ENCODE data around the gene MOSPD3. TPM values are rescaled to one million over a fixed set of nuclear protein-coding genes. Genes with fewer than 3 reads are reported as not detected.

The MOSPD3 gene
- total and polyA plus RNA-seq, 2 of the 13 experiments (the other 11 are each of a cell fraction or from before 2014, with no cell fraction given) = 7.6 to 8.8 TPM

DNA sequence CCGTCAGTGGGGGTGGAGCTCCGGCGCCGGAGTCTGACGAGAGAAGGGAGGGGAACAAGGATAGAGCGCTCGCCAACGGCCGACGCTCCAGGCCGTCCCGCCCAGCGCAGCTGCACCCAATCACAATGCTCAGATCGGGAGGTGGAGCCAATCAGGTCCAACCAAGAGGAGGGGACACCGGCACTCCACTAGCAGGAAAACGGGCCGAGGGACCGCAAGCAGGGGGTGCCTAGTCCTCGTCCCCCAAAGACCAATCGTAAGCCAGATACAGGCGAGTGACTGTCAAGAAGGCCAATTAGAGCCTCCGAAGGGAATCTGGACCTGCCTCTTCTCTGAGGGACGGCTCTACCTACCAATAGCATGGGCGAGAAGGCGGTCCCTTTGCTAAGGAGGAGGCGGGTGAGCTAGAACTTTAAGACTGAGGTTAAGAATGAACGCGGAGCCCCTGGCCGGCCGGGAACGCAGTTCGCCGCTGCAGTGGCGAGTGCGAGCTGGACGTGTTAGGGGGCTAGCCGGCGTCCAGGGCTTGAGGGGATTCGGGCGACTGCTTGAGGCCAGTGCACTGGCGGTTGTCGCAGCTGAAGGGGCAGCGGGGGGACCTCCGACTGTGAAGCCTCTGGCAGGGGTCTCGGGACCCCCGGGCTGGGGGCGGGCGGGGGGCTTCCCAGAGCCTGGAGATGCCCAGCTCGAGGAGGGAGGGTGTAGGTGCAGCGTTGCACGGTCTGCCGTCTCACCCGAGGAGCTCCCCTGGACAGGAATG is 25.9 kb upstream of the MOSPD3 start, which contains the start of gene FBXO24 (continued):
- TF ChIP-seq, protein P1, sequence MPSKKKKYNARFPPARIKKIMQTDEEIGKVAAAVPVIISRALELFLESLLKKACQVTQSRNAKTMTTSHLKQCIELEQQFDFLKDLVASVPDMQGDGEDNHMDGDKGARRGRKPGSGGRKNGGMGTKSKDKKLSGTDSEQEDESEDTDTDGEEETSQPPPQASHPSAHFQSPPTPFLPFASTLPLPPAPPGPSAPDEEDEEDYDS (CRISPR knock-in tag; IDR thresholded peaks at IDR 0.05) = peak; percentile 68; the same call in 1 of the 2 replicates
- TF ChIP-seq RFX5 (IDR thresholded peaks at IDR 0.05; ENCODE audit: low read depth, low read length) = peak; percentile 84
- TF ChIP-seq ZNF501 (CRISPR knock-in tag; IDR thresholded peaks at IDR 0.05) = peak; percentile 74; the same call in 1 of the 2 replicates
- TF ChIP-seq ZNF83 (CRISPR knock-in tag; IDR thresholded peaks at IDR 0.05; ENCODE audit: borderline replicate concordance) = no peak
- TF ChIP-seq ZFP36 (IDR thresholded peaks at IDR 0.05; ENCODE audit: borderline replicate concordance, low read depth, low read length, partially characterized antibody) = no peak
- TF ChIP-seq, protein P2, sequence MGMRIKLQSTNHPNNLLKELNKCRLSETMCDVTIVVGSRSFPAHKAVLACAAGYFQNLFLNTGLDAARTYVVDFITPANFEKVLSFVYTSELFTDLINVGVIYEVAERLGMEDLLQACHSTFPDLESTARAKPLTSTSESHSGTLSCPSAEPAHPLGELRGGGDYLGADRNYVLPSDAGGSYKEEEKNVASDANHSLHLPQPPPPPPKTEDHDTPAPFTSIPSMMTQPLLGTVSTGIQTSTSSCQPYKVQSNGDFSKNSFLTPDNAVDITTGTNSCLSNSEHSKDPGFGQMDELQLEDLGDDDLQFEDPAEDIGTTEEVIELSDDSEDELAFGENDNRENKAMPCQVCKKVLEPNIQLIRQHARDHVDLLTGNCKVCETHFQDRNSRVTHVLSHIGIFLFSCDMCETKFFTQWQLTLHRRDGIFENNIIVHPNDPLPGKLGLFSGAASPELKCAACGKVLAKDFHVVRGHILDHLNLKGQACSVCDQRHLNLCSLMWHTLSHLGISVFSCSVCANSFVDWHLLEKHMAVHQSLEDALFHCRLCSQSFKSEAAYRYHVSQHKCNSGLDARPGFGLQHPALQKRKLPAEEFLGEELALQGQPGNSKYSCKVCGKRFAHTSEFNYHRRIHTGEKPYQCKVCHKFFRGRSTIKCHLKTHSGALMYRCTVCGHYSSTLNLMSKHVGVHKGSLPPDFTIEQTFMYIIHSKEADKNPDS (CRISPR knock-in tag; IDR thresholded peaks at IDR 0.05) = no peak
- no peak for TF ChIP-seq BORCS8-MEF2B (CRISPR knock-in tag; IDR thresholded peaks at IDR 0.05)
- peak; percentile 92 for TF ChIP-seq ATF1 (CRISPR knock-in tag; IDR thresholded peaks at IDR 0.05)
- TF ChIP-seq RBM39 (IDR thresholded peaks at IDR 0.05; ENCODE audit: low read depth, low read length, poor library complexity, severe bottlenecking) = peak; percentile 35
- no peak for TF ChIP-seq FOXM1 (CRISPR knock-in tag; IDR thresholded peaks at IDR 0.05)
- TF ChIP-seq ZNF44 (CRISPR knock-in tag; IDR thresholded peaks at IDR 0.05) = no peak
- no peak for TF ChIP-seq STAT5B (CRISPR knock-in tag; IDR thresholded peaks at IDR 0.05)
- TF ChIP-seq, protein P3, sequence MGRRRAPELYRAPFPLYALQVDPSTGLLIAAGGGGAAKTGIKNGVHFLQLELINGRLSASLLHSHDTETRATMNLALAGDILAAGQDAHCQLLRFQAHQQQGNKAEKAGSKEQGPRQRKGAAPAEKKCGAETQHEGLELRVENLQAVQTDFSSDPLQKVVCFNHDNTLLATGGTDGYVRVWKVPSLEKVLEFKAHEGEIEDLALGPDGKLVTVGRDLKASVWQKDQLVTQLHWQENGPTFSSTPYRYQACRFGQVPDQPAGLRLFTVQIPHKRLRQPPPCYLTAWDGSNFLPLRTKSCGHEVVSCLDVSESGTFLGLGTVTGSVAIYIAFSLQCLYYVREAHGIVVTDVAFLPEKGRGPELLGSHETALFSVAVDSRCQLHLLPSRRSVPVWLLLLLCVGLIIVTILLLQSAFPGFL (CRISPR knock-in tag; IDR thresholded peaks at IDR 0.05) = no peak
- TF ChIP-seq ZNF737 (CRISPR knock-in tag; IDR thresholded peaks at IDR 0.05; ENCODE audit: borderline replicate concordance) = no peak
- TF ChIP-seq, protein P4, sequence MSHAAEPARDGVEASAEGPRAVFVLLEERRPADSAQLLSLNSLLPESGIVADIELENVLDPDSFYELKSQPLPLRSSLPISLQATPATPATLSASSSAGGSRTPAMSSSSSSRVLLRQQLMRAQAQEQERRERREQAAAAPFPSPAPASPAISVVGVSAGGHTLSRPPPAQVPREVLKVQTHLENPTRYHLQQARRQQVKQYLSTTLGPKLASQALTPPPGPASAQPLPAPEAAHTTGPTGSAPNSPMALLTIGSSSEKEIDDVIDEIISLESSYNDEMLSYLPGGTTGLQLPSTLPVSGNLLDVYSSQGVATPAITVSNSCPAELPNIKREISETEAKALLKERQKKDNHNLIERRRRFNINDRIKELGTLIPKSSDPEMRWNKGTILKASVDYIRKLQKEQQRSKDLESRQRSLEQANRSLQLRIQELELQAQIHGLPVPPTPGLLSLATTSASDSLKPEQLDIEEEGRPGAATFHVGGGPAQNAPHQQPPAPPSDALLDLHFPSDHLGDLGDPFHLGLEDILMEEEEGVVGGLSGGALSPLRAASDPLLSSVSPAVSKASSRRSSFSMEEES (CRISPR knock-in tag; IDR thresholded peaks at IDR 0.05) = 0 out of 2 replicates have a peak, but pooled peaks have one; percentile 13
- TF ChIP-seq GATAD1 (CRISPR knock-in tag; IDR thresholded peaks at IDR 0.05) = peak; percentile 60; the same call in 1 of the 2 replicates
- TF ChIP-seq ZNF605 (CRISPR knock-in tag; IDR thresholded peaks at IDR 0.05) = 0 out of 2 replicates have a peak, but pooled peaks have one; percentile 28
- peak; percentile 41 for TF ChIP-seq SRSF1 (optimal IDR thresholded peaks at IDR 0.05; ENCODE audit: low read depth, low read length)
- peak; percentile 29; the same call in 1 of the 2 replicates for TF ChIP-seq SAP130 (CRISPR knock-in tag; IDR thresholded peaks at IDR 0.05; ENCODE audit: low read depth)
- no peak for TF ChIP-seq HMG20A (CRISPR knock-in tag; IDR thresholded peaks at IDR 0.05; ENCODE audit: borderline replicate concordance)
- peak; percentile 2 for TF ChIP-seq PHF5A (CRISPR knock-in tag; IDR thresholded peaks at IDR 0.05; ENCODE audit: low read depth, unreplicated experiment)
- TF ChIP-seq SP4 (CRISPR knock-in tag; IDR thresholded peaks at IDR 0.05) = peak; percentile 91
- TF ChIP-seq ZBTB42 (CRISPR knock-in tag; IDR thresholded peaks at IDR 0.05) = no peak
- TF ChIP-seq, protein P5, sequence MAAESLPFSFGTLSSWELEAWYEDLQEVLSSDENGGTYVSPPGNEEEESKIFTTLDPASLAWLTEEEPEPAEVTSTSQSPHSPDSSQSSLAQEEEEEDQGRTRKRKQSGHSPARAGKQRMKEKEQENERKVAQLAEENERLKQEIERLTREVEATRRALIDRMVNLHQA (CRISPR knock-in tag; IDR thresholded peaks at IDR 0.05) = no peak
- TF ChIP-seq GATA4 (IDR thresholded peaks at IDR 0.05; ENCODE audit: borderline replicate concordance, low read depth) = no peak
